Activated T-helper 17 cell treated with anti-CD3 and anti-CD28 coated beads, Interleukin-2, amount 50 U/mL, for 72 hours (primary cell): ENCODE data around the gene PDRG1. TPM values are rescaled to one million over a fixed set of nuclear protein-coding genes. Genes with fewer than 3 reads are reported as not detected.

Experiments
- total RNA-seq, 2 donors: library from RNA; stranded (reverse); gene quantifications; one replicate each; pipeline ENCODE4 v1.2.3, GENCODE V29; 2022

PDRG1 gene
- total RNA-seq, 2 donors from 2014 or later: 13.1 to 19.1 TPM

Other genes with a start within 250 kb of the PDRG1 start
- gene BCL2L1, start 229.2 kb downstream of the PDRG1 start, total RNA-seq: 100 to 1,000 TPM in 1 of 2 donors, 10 to 100 TPM in 1; 86.7 to 134 TPM
- gene TPX2, start 212.8 kb downstream of the PDRG1 start, total RNA-seq: 100 to 1,000 TPM; 122 to 142 TPM
- under 1 TPM; 0.40 to 0.86 TPM for gene MYLK2, start 132.7 kb downstream of the PDRG1 start, total RNA-seq
- gene FOXS1, start 106.4 kb downstream of the PDRG1 start, total RNA-seq: not detected
- gene DUSP15, start 81.5 kb downstream of the PDRG1 start, total RNA-seq: not detected
- not detected for gene TTLL9, start 81.4 kb downstream of the PDRG1 start, total RNA-seq
- under 1 TPM; 0.03 to 0.04 TPM for gene XKR7, start 16.1 kb upstream of the PDRG1 start, total RNA-seq
- not detected for gene CCM2L, start 58.4 kb upstream of the PDRG1 start, total RNA-seq
- under 1 TPM; 0.13 to 0.15 TPM for gene HCK, start 100.2 kb upstream of the PDRG1 start, total RNA-seq
- gene TM9SF4, start 157.7 kb upstream of the PDRG1 start, total RNA-seq: 10 to 100 TPM; 47.0 to 47.4 TPM